GM19099 (cell line): ENCODE data around the gene GART.

Experiments
- POLR2A ChIP-seq: IDR thresholded peaks from 3 replicates; pipeline ENCODE4 v1.6.1; 2011; ENCODE audit warnings: low read depth; ENCODE audit not compliant: insufficient read length; ENCODE audit errors: extremely low read depth

GART gene

DNA sequence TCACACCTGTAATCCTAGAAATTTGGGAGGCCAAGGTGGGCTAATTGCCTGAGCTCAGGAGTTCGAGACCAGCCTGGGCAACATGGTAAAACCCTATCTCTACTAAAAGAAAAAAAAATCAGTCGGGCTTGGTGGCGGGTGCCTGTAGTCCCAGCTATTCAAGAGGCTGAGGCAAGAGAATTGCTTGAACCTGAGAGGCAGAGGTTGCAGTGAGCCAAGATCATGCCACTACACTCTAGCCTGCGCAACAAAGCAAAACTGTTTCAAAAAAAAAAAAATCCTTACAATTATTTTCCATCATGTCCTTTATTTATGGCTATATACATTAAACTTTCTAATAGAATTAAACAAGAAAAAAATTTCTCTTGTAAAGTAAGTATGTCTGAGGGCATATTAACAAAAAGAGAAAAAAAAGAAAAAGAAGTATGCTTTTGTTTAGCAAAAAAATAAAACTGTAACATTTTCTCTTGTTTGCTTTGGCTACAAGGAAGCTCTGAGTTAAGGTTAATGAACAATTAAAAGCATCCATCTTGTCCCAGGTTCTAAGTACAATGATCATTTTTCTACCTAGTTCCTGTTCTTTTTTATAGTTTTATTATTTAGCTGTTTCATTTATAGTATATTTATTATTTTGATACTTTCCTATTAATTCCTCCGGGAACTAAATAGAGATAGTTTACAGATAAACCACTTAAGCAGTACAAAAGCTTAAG lies 80.2 kb downstream of the GART start:
- TF ChIP-seq POLR2A, result no peak

DNA sequence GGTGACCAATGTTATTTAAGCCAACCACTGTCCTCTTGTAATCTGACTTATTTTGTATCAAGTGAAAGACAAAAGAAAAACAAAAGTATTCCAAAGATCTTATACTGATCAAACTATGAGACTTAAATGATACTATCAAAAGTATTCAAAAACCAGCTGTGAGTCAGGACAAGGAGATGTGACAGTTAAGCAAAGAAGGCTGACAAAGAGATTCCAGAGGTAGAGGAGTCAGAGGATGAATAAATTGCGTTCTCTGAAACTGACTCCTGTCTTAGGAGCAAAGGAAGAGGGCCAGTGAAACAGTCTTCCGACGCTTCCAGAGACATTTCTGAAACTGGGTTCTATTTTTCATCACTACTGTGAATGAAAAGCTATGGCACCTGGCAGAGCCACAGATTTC lies 83.1 kb downstream of the GART start:
- TF ChIP-seq POLR2A, result no peak

DNA sequence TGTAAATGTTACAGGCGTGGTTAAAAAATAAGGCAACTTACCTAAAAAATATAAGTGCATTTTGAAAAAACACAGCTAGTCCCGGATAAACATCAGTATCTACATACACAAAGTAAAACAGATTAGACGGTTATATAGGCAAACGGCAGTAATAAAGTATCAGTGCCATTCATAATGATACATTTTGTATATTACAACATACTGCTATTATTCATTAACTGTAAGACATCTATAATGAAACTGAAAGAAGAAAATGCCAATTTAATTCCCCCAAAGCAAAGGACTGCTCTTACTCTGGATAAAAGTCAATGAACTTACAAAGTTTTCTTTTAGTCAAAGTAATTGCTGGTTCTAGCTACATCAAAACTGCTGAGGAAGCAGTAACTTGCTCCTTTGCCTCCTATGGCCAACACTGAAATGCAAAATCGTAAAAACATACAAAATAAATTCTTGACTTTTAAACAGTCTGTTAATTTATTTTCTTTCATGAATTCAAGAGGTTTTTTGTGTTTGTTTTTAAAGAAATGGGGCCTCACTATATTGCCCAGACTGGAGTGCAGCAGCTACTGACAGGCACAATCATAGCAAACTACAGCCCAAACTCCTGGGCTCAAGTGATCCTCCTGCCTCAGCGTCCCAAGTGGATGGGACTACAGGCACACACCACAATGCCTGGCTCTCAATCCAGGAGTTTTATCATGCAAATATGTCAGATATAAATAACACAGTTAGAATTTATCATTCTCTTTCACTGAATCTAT lies 86.1 kb downstream of the GART start:
- no peak for TF ChIP-seq POLR2A
